HuH-7 (cell line): ENCODE measurements around the gene TMEM63A.
A peak's percentile ranks its signal among the peaks of the same experiment; 100 is the strongest.
"Not testable (repeated sequence)": the region's sequence is repeated elsewhere in the genome, so short reads cannot be mapped to it uniquely, and the experiment has no call there.

Experiments used
- DNase-seq: peaks from one replicate; pipeline ENCODE4 v3.0.0; 2011; ENCODE audit warnings: low spot score

Gene TMEM63A

GRCh38 chr1:225881959-225882693 is at the start of gene TMEM63A:
TMEM63A (minus strand) TSS chr1:225882380; CDS start chr1:225877580, 4,800 bp downstream.
- peak; percentile 98 for DNase-seq

GRCh38 chr1:225931270-225932136 is 49.3 kb upstream of the TMEM63A start:
- DNase-seq = no peak

GRCh38 chr1:225930566-225930965 is 48.4 kb upstream of the TMEM63A start:
- DNase-seq = no peak

- DNase-seq = not testable (repeated sequence)
Measured at GRCh38 chr1:225929462-225929861, 47.3 kb upstream of the TMEM63A start.

- DNase-seq = no peak
Measured at GRCh38 chr1:225928186-225929175, 46.3 kb upstream of the TMEM63A start.

- no peak for DNase-seq
Measured at GRCh38 chr1:225926551-225927113, 44.5 kb upstream of the TMEM63A start.

- DNase-seq = peak; percentile 100
Measured at GRCh38 chr1:225923692-225924555, 41.7 kb upstream of the TMEM63A start, which contains the start of gene PYCR2. PYCR2 (minus strand) TSS chr1:225924250; CDS start chr1:225924110, 140 bp downstream.

GRCh38 chr1:225923381-225923691 is 41.2 kb upstream of the TMEM63A start:
- DNase-seq = no peak

- DNase-seq = no peak
Measured at GRCh38 chr1:225921734-225922709, 39.8 kb upstream of the TMEM63A start.

GRCh38 chr1:225919906-225920305 is 37.7 kb upstream of the TMEM63A start:
- no peak for DNase-seq

- no peak for DNase-seq
Measured at GRCh38 chr1:225918280-225918679, 36.1 kb upstream of the TMEM63A start.

- DNase-seq = no peak
Measured at GRCh38 chr1:225917536-225917935, 35.4 kb upstream of the TMEM63A start.

- DNase-seq = no peak
Measured at GRCh38 chr1:225917101-225917500, 34.9 kb upstream of the TMEM63A start.

GRCh38 chr1:225915538-225915991 is 33.4 kb upstream of the TMEM63A start:
- no peak for DNase-seq

- DNase-seq = no peak
Measured at GRCh38 chr1:225914947-225915346, 32.8 kb upstream of the TMEM63A start.

- DNase-seq = no peak
Measured at GRCh38 chr1:225914391-225914790, 32.2 kb upstream of the TMEM63A start.

- peak; percentile 84 for DNase-seq
Measured at GRCh38 chr1:225911191-225912130, 29.3 kb upstream of the TMEM63A start.

- DNase-seq = no peak
Measured at GRCh38 chr1:225909477-225909876, 27.3 kb upstream of the TMEM63A start.
